Mesodermal cell (in vitro differentiated cells): ENCODE measurements around the gene DYRK1A.

Experiments
- H3K27ac ChIP-seq: 2 replicates; pipeline ENCODE4 v1.7.0; 2013; ENCODE audit warnings: mild to moderate bottlenecking, low read depth, low read length, moderate library complexity; ENCODE audit not compliant: severe bottlenecking
- H3K36me3 ChIP-seq: 2 replicates; pipeline ENCODE4 v1.7.1; 2013; ENCODE audit warnings: mild to moderate bottlenecking, low read length, moderate library complexity; ENCODE audit not compliant: control insufficient read depth, insufficient read depth
- H3K4me1 ChIP-seq: one replicate; pipeline ENCODE4 v1.7.1; 2013; ENCODE audit warnings: mild to moderate bottlenecking, low read length; ENCODE audit not compliant: insufficient read depth, control insufficient read depth, poor library complexity, severe bottlenecking
- H3K4me3 ChIP-seq: 2 replicates; pipeline ENCODE4 v1.7.0; 2013; ENCODE audit warnings: low read length, control low read depth, mild to moderate bottlenecking; ENCODE audit not compliant: insufficient read depth, poor library complexity, severe bottlenecking; ENCODE audit errors: extremely low read depth
- H3K9me3 ChIP-seq: 2 replicates; pipeline ENCODE4 v1.7.1; 2013; ENCODE audit warnings: mild to moderate bottlenecking, low read length, moderate library complexity; ENCODE audit not compliant: control insufficient read depth
- WGBS, 2 experiments: methylation state at CpG; one replicate each; pipeline ENCODE4 v1.1.5; 2013; ENCODE audit warnings: missing lambda C conversion rate in 2 of 2; ENCODE audit not compliant: insufficient coverage in 2 of 2; 5-methylcytosine and 5-hydroxymethylcytosine counted together

DYRK1A gene

DNA sequence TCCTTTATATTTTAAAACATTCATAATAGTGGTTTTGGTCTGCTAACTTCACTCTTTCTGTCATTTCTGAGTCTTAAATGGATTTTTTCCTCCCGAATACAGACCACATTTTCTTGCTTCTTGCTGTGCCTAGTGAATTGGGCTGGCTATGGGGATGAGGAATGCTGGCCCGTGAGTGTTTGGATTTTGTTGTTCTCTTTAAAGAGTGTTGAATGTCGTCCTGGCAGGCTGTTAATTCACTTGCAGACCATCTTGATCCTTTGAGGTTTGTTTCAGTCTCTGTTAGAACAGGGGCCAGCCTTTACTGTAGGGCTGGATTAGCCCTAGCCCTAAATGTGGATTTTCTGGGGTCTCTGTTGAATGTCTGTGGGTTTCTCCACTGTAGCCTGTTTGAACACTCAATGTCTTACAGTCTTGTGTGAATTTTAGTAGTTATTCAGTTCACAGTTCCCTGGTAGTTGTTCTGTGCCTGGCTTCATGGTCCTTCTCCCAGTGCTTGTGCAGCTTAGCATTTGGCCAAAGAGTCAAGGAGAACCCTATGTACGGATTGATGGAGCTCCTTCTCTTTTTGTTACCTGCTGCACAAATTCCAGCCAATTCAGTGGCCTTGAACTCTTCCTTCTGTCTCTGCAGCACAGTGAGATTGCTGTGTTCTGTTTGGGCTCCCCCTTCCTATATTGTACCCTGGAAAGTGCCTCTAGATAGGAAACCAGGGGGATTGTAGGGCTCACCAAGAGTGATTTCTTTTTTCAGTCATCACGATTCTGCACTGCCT is 95.7 kb downstream of the DYRK1A start:
- Histone ChIP-seq H3K36me3 (peaks cover 7% of the 10 kb centered on the region), H3K27ac (peak overlapping the region; percentile 64), H3K4me1 (peaks cover 23% of the 10 kb centered on the region), H3K4me3 (no peak overlapping the region), H3K9me3 (no peaks in the 10 kb centered on the region)
- WGBS, 2 experiments = 33 to 43% methylated on average over 3 of the region's 5 CpGs

DNA sequence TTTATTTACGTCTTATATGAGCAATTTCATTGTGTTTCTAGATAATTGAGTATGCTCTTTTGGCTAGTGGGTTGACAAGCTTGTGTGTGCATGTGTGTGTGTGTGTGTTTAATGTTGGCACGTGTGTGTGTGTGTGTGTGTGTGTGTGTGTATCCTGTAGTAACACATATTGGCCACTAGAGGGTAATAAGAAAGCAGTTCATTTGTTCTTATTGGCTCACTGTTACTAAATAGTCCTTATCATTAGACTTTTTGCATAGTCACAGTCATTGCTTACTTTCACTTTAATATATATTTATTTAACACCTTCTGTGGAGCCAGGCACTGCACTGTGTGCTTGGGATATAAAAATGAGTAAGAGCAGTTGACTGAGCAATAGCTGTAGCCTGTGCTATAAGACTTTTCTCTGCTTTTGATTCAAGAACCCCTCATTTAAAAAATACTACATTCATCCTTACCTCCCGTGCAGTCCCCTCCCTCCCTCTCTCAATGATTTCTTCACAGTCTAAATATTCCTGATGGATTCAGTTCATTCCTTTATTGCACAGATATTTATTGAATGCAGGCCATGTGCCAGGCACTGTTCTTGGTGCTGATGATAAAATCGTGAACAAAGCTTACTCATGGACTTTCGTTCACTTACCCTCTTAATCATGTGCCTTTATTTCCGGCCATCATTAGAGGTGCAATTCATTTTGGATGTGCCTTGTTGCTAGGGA is 96.7 kb downstream of the DYRK1A start:
- peaks cover 13% of the 10 kb centered on the region for H3K36me3 ChIP-seq
- WGBS, 2 experiments = 89 to 100% methylated on average over 3 to 4 of the region's 6 CpGs
- no peak overlapping the region for H3K4me3 ChIP-seq
- H3K9me3 ChIP-seq = peaks cover 4% of the 10 kb centered on the region
- no peak overlapping the region for H3K27ac ChIP-seq
- peaks cover 16% of the 10 kb centered on the region for H3K4me1 ChIP-seq

DNA sequence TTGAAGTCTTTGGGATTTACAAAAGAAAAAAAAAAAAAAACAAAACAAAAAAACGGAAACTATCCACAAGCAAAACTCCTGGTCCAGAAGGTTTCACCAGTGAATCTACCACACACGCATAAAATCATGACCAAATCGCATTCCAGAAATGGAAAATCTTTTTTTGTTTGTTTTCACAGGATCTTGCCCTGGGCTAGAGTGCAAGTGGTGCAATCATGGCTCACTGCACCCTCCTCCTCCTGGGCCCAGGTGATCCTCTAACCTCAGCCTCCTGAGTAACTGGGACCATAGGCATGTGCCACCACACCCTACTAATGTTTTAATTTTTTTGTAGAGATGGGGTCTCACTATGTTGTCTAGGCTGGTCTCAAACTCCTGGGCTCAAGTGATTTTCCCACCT is 100.5 kb downstream of the DYRK1A start:
- peaks cover 6% of the 10 kb centered on the region for H3K9me3 ChIP-seq
- H3K36me3 ChIP-seq = peaks cover 26% of the 10 kb centered on the region

DNA sequence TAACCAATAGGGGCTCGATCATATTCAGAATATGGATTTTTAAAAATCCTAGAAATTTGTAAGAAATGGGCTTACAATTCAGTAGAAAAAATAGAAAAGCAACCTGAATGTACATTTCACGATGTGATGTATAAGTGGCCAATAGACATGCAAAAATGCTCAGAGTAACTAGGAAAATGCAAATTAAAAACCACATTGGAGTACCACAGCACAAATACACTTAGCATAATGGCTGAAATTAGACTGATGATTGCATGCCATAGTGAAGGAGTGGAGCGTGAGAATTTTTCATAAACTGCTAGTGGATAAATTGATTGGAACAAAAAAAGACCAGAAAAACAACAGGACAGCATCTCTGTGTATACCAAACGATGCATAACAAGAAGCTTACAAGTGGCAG is 102.3 kb downstream of the DYRK1A start:
- Histone ChIP-seq H3K36me3 (peaks cover 34% of the 10 kb centered on the region), H3K4me3 (no peak overlapping the region), H3K9me3 (peaks cover 6% of the 10 kb centered on the region), H3K4me1 (no peaks in the 10 kb centered on the region), H3K27ac (no peak overlapping the region)
- WGBS, 2 experiments = 100% methylated on average over 2 to 3 of the region's 4 CpGs

More for the DNA sequence above, 100.5 kb downstream of the DYRK1A start:
- 94% methylated on average over 2 of the region's 3 CpGs; no CpG with 5 or more reads in 1 of the 2 experiments for WGBS, 2 experiments
- Histone ChIP-seq H3K4me1 (no peaks in the 10 kb centered on the region), H3K27ac (no peak overlapping the region), H3K4me3 (no peak overlapping the region)

DNA sequence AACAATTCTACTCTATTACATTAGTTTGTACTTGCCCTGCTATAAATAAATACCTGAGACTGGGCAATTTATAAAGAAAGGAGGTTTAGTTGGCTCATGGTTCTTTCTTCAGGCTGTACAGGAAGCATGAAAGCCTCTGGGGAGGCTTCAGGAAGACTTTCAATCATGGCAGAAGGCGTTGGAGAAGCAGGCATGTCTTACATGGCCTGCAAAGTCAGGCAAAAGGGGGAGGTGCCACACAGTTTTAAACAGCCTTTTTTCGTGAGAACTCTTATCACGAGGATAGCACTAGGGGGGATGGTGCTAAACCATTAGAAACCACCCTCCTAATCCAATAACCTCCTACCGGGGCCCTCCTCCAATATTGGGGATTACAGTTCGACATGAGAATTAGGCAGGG is 102.9 kb downstream of the DYRK1A start:
- no peak overlapping the region for H3K27ac ChIP-seq
- H3K9me3 ChIP-seq = peaks cover 6% of the 10 kb centered on the region
- WGBS, 2 experiments = 85 to 100% methylated on average over 4 to 5 of the region's 5 CpGs
- H3K36me3 ChIP-seq = peaks cover 34% of the 10 kb centered on the region
- no peaks in the 10 kb centered on the region for H3K4me1 ChIP-seq
- H3K4me3 ChIP-seq = no peak overlapping the region

DNA sequence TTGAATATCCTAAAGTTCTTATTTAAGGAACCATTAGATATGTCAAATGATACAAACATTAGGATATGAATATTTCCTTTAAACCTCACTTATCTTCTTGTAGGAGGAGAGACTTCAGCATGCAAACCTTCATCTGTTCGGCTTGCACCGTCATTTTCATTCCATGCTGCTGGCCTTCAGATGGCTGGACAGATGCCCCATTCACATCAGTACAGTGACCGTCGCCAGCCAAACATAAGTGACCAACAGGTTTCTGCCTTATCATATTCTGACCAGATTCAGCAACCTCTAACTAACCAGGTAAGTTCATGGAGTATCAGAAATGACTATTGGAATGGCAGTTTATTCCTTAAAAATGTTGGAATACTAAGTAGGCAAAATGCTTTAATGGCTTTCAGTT is 106.0 kb downstream of the DYRK1A start:
- WGBS, 2 experiments = 100% methylated on average over 2 to 4 of the region's 4 CpGs
- Histone ChIP-seq H3K36me3 (peaks cover 37% of the 10 kb centered on the region), H3K4me3 (no peak overlapping the region), H3K4me1 (peaks cover 4% of the 10 kb centered on the region), H3K27ac (no peak overlapping the region), H3K9me3 (peaks cover 6% of the 10 kb centered on the region)

DNA sequence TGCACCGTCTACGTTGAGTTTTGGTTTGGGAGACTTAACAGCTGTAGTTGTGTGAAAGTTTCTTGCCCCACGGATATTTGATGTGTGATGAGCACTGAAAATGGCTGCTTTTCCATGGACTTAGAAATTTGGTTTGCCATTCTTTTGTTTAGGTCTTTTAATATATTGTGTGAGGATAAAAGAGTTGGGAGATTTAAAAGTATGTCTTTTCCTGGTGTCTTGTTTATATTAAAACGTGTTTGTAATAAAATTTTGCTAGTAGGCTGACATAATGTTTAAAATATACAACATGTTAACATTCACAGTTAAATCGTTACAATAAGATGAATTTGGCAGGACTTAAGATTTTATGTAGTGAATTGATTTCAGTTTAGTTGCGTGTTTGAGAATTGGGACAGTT is 106.9 kb downstream of the DYRK1A start:
- Histone ChIP-seq H3K9me3 (peaks cover under 1% of the 10 kb centered on the region), H3K4me3 (no peak overlapping the region), H3K27ac (no peak overlapping the region), H3K36me3 (peaks cover 31% of the 10 kb centered on the region), H3K4me1 (peaks cover 4% of the 10 kb centered on the region)
- 96 to 100% methylated on average over 1 to 5 of the region's 6 CpGs for WGBS, 2 experiments

DNA sequence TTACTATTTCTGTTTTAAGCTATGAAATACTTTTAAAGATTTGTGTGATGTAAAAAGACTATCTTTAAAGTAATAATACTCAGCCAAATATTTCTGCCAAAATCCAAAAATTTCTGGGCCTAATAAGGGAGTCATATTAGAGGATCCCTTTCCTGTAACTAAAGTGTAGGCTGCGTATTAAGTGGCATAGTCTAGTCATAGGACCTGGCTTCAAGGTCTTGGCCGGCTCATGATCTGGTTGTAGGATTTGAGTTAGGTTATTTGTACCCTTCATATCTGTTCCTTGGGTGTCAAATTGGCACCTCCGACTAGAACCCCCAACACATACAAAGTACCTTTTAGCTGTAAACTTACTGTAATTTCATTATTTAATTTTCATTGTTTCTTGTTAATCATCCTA is 107.8 kb downstream of the DYRK1A start:
- Histone ChIP-seq H3K4me3 (no peak overlapping the region), H3K36me3 (peaks cover 28% of the 10 kb centered on the region), H3K4me1 (peaks cover 4% of the 10 kb centered on the region)

DNA sequence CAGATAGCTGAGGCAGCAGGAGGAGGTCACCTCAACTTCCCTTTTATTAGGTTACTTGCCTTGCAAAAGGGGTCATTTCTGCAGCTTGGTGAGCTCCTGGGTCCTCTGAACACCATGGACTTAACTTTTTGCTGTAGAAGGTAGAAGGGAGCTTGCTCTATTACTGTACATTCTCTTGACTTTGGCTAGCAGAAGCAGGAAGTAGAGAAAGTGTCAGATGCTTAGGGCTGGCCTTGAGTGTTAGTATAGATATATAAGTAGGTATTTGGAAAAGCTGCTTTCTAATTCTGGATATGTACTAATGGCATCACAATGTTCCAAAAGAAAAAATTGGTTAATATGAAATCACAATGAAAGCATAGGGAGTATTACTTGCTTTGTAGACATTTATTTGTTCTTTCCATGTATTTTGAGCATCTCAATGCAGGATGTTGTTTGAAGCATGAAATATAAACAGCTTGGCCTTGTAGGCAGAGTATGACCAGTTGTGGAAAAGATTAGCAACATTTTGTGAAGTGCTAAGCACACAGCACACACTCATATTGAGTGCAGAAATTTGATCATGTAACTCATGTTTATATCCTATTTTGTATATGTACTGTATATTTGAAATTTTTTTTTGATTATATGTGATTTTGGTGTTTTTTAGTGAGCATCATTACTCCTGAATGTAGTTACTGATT is 108.8 kb downstream of the DYRK1A start:
- peaks cover 4% of the 10 kb centered on the region for H3K4me1 ChIP-seq
- H3K9me3 ChIP-seq = no peaks in the 10 kb centered on the region
- peak overlapping the region; percentile 41 for H3K27ac ChIP-seq
- H3K36me3 ChIP-seq = peaks cover 33% of the 10 kb centered on the region
- H3K4me3 ChIP-seq = no peak overlapping the region

More for the DNA sequence above, 107.8 kb downstream of the DYRK1A start:
- Histone ChIP-seq H3K27ac (no peak overlapping the region), H3K9me3 (no peaks in the 10 kb centered on the region)
- 100% methylated on average over 1 of the region's 3 CpGs for WGBS, 2 experiments

DNA sequence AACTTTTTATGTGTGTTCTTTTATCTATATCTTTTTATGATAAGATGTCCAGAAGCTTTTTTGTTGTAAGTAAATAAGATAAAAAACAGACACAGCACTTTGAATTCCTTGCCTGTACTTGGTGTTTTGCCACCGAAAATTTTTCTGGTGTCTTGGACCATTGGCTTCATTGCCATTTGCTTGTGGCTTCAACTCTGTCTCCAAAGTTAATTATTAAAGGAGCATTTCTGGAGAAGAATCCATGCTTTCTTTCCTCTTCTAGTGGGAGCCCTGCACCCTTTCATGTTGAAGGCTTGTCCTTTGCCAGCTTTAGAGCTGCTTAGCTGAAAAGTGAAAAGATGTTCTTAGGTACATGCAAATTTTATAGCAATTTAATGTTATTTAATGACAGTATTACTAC is 112.2 kb downstream of the DYRK1A start:
- Histone ChIP-seq H3K27ac (no peak overlapping the region), H3K4me1 (peaks cover 4% of the 10 kb centered on the region), H3K9me3 (no peaks in the 10 kb centered on the region), H3K36me3 (peaks cover 51% of the 10 kb centered on the region), H3K4me3 (no peak overlapping the region)
- WGBS, 2 experiments = 86% methylated on average over 1 of the region's 1 CpG; no CpG with 5 or more reads in 1 of the 2 experiments
